Transverse colon (tissue), 4 donors: ENCODE data around the gene ATL2. TPM values are rescaled to one million over a fixed set of nuclear protein-coding genes. Genes with fewer than 3 reads are reported as not detected.
"Not testable (repeated sequence)": the region's sequence is repeated elsewhere in the genome, so short reads cannot be mapped to it uniquely, and the experiment has no call there.

Experiments used
- DNase-seq: peaks from one replicate; pipeline ENCODE4 v3.0.0-alpha.2; 2019
- H3K27ac ChIP-seq, 4 donors: fragments of 200-600 bp; sonication (generic); 2 replicates each; pipeline ENCODE4 v1.5.1; 2016 to 2018; ENCODE audit warnings: inconsistent platforms in 4 of 4
- H3K27me3 ChIP-seq: fragments of 200-600 bp; sonication (generic); 2 replicates; pipeline ENCODE4 v1.5.1; 2017; ENCODE audit warnings: inconsistent platforms
- H3K36me3 ChIP-seq, 4 donors: fragments of 200-600 bp; sonication (generic); 2 replicates each; pipeline ENCODE4 v1.5.1; 2017 to 2019; ENCODE audit warnings: inconsistent platforms in 4 of 4
- H3K4me1 ChIP-seq, 4 donors: fragments of 200-600 bp; sonication (generic); 2 replicates each; pipeline ENCODE4 v1.5.1; 2017 to 2020; ENCODE audit warnings: inconsistent platforms in 4 of 4
- H3K4me3 ChIP-seq, 4 donors: fragments of 200-600 bp; sonication (generic); 1 replicate in 1 of 4; 2 replicates in 3 of 4; pipeline versions ENCODE4 v1.5.1 to v1.6.1; 2017 to 2019; ENCODE audit warnings: inconsistent platforms in 4 of 4
- H3K9me3 ChIP-seq, 2 donors: fragments of 200-600 bp; sonication (generic); 2 replicates each; pipeline ENCODE4 v1.5.1; 2017 to 2019; ENCODE audit warnings: inconsistent platforms in 2 of 2
- EP300 ChIP-seq: sonication (generic); formaldehyde crosslinking; IDR thresholded peaks from one replicate; pipeline ENCODE4 v1.6.1; 2017; ENCODE audit warnings: antibody characterized with exemption, low read depth
- POLR2A ChIP-seq: fragments of 450-650 bp; IDR thresholded peaks from one replicate; pipeline ENCODE4 v1.6.1; 2016; ENCODE audit warnings: antibody characterized with exemption, mild to moderate bottlenecking, moderate library complexity
- POLR2AphosphoS5 ChIP-seq, 3 donors: sonication (generic); formaldehyde crosslinking; IDR thresholded peaks; one replicate each; pipeline ENCODE4 v1.6.1; 2016; ENCODE audit warnings: antibody characterized with exemption in 3 of 3
- WGBS, 2 donors: methylation state at CpG; one replicate each; pipeline ENCODE4 v1.1.5; 2018; ENCODE audit warnings: low coverage in 1 of 2; 5-methylcytosine and 5-hydroxymethylcytosine counted together
- in situ Hi-C, 4 donors: fragments of 200-750 bp; cut with MboI; loops; one replicate each; pipeline versions ENCODE4 v1.15.0 to v1.15.1; 2017; ENCODE audit warnings: low sequenced_read_pairs in 3 of 4, low pct_ligation_motif_present in 1 of 4, low pct_unique_long_range_greater_than_20kb in 1 of 4
- intact Hi-C: fragments of 100-400 bp; cut with DNase I; formaldehyde crosslinking; loops from one replicate; pipeline ENCODE4 v1.15.1; 2023; ENCODE audit warnings: low total_unique reads
- total RNA-seq, 4 donors: library from RNA; depleted of rRNA; stranded (reverse); fragments of >200 nt; gene quantifications; one replicate each; pipeline ENCODE4 v1.1.0, GENCODE V29; 2016
- TF ChIP-seq, protein P1 (sequence below), 5 experiments: fragments of 200-600 bp in 3 of 5; fragments of 450-650 bp in 2 of 5; sonication (generic) in 3 of 5; IDR thresholded peaks; 1 replicate in 2 of 5; 2 replicates in 3 of 5; pipeline ENCODE4 v1.5.1; 2016 to 2017; ENCODE audit warnings: antibody characterized with exemption in 5 of 5, inconsistent platforms in 3 of 5, mild to moderate bottlenecking in 2 of 5, moderate library complexity in 1 of 5

Gene ATL2
- total RNA-seq, 4 donors from 2014 or later: 17.6 to 150 (median 69.1) TPM

DNA sequence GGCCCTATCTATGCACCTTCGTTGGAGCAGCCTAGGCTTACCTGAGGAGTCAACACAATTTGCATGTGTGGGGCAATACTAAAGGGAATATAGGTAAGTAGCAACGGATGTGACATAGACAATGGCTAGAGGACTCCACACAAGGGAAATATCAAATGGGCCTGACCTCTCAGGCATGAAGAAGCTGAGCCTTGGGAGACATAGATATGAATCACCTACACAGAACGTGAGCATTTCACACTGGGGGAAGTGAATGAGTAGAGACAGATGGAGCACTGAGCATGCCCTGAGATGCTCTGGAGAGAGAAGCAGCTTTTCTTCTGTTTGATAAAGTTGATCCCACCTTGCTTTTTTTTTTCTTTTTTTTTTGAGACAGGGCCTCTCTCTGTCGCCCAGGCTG lies 97.9 kb downstream of the ATL2 start:
- in situ Hi-C loops: loop anchor here in 3 of 4 donors (10.0 kb wide), 1 partner anchor 294 kb away; no protein-coding TSS in a partner anchor
- H3K4me3 ChIP-seq: no peak overlapping the region
- H3K36me3 ChIP-seq: no peaks in the 10 kb centered on the region
- DNase-seq: no peak
- no peaks in the 10 kb centered on the region for H3K27me3 ChIP-seq
- no peaks in the 10 kb centered on the region for H3K9me3 ChIP-seq
- peaks cover 0 to 19% (median under 1%) of the 10 kb centered on the region in 4 donors for H3K4me1 ChIP-seq
- TF ChIP-seq EP300 (no peak), POLR2AphosphoS5 (IDR thresholded peaks at IDR 0.05) (no peak), POLR2A (no peak)
- TF ChIP-seq, protein P1, sequence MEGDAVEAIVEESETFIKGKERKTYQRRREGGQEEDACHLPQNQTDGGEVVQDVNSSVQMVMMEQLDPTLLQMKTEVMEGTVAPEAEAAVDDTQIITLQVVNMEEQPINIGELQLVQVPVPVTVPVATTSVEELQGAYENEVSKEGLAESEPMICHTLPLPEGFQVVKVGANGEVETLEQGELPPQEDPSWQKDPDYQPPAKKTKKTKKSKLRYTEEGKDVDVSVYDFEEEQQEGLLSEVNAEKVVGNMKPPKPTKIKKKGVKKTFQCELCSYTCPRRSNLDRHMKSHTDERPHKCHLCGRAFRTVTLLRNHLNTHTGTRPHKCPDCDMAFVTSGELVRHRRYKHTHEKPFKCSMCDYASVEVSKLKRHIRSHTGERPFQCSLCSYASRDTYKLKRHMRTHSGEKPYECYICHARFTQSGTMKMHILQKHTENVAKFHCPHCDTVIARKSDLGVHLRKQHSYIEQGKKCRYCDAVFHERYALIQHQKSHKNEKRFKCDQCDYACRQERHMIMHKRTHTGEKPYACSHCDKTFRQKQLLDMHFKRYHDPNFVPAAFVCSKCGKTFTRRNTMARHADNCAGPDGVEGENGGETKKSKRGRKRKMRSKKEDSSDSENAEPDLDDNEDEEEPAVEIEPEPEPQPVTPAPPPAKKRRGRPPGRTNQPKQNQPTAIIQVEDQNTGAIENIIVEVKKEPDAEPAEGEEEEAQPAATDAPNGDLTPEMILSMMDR (IDR thresholded peaks at IDR 0.05): no peak
- WGBS, 2 donors: 73 to 77% methylated on average over 3 to 4 of the region's 4 CpGs
- intact Hi-C loops: loop anchor here (10.0 kb wide), 1 partner anchor 204 kb away; the partner anchor contains the start of gene CYP1B1
- no peak overlapping the region for H3K27ac ChIP-seq

DNA sequence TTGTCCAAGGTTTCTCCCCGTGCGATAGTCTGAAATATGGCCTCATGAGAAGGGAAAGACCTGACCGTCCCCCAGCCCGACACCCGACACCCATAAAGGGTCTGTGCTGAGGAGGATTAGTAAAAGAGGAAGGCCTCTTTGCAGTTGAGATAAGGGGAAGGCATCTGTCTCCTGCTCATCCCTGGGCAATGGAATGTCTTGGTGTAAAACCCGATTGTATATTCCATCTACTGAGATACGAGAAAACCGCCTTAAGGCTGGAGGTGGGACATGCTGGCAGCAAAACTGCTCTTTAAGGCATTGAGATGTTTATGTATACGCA lies 99.0 kb downstream of the ATL2 start:
- H3K4me3 ChIP-seq, H3K9me3 ChIP-seq, DNase-seq, H3K27me3 ChIP-seq, H3K36me3 ChIP-seq, H3K27ac ChIP-seq: not testable (repeated sequence)
- H3K4me1 ChIP-seq: peaks cover 0 to 13% (median 0%) of the 10 kb centered on the region in 4 donors
- intact Hi-C loops (loop anchor here (10.0 kb wide), 1 partner anchor 203 kb away; the partner anchor contains the start of gene CYP1B1), in situ Hi-C loops (loop anchor here in 3 of 4 donors (10.0 kb wide), 1 partner anchor 293 kb away; no protein-coding TSS in a partner anchor)
- 86 to 89% methylated on average over 6 to 9 of the region's 9 CpGs for WGBS, 2 donors

DNA sequence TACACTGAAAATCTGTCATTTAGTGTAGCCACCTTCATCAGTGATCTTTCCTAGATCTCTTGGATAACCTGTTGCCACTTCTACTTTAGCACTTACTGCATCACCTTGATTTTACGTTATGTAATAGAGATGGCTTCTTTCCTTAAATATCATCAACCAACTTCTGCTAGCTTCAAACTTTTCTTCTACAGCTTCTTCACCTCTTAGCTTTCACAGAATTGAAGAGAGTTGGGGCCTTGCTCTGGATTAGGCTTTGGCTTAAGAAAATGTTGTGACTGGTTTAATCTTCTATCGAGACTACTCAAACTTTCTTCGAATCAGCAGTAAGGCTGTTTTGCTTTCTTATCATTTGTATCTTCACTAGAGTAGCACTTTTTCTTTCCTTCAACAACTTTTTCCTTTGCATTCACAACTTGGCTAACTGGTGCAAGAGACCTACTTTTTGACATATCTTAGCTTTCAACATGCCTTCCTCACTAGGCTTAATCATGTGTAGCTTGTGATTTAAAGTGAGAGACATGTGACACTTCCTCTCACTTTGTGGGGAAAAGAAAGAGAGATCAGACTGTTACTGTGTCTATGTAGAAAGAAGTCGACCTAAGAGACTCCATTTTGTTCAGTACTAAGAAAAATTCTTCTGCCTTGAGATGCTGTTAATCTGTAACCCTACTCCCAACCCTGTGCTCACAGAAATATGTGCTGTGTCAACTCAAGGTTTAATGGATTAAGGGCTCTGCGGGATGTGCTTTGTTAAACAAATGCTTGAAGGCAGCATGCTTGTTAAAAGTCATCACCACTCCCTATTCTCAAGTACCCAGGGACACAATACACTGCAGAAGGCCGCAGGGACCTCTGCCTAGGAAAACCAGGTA lies 99.6 kb downstream of the ATL2 start:
- peak overlapping the region in 1 of 4 donors; percentile 25 for H3K27ac ChIP-seq
- in situ Hi-C loops (loop anchor here in 3 of 4 donors (10.0 kb wide), 1 partner anchor 293 kb away; no protein-coding TSS in a partner anchor), intact Hi-C loops (loop anchor here (10.0 kb wide), 1 partner anchor 203 kb away; the partner anchor contains the start of gene CYP1B1)
- DNase-seq: no peak
- 58 to 62% methylated on average over 6 of the region's 6 CpGs for WGBS, 2 donors
- no peaks in the 10 kb centered on the region for H3K9me3 ChIP-seq
- H3K4me3 ChIP-seq: no peak overlapping the region
- H3K4me1 ChIP-seq: peaks cover 0 to 13% (median 0%) of the 10 kb centered on the region in 4 donors
- H3K36me3 ChIP-seq: no peaks in the 10 kb centered on the region
- TF ChIP-seq EP300 (no peak), POLR2A (no peak), POLR2AphosphoS5 (IDR thresholded peaks at IDR 0.05) (no peak)
- TF ChIP-seq, protein P1 (IDR thresholded peaks at IDR 0.05): no peak
- H3K27me3 ChIP-seq: no peaks in the 10 kb centered on the region

DNA sequence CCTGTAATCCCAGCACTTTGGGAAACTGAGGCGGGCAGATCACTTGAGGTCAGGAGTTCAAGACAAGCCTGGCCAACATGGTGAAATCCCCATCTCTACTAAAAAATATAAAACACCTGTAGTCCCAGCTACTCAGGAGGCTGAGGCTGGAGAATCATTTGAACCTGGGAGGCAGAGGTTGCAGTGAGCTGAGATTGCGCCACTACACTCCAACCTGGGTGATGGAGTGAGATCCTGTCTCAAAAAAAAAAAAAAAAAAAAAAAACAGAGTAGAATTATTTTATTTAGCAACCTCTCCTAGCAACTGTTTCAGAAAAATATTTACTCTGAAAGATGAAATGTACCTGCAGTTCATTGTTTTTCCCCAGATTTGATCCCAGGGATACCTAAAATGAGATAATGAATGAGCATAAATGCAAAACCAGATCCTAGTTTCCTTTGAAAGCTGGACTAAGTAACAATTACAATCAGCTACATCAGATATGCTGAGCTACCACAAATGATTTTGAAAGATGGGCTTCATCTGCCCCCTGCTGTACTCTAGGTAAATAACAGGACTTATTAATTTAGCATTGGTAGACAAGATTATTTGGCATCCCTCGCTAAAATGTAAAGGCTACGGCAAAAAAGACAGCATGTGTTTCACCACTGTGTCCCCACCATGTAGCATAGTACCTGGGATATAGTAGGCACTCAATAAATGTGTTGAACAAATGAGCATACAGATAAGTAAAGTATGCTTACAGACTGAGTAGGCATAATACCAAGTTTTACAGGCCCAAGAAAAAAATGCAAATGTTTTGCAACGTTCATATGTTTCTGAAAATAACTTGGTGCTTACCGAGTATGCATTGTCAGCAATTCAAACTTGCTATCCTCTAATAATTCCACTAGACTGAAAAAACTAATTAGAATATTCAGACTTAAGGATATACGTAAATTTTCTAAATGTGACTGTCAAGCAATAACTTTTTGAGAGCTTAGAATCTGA lies 102.5 kb downstream of the ATL2 start:
- WGBS, 2 donors: 41 to 55% methylated on average over 5 to 7 of the region's 7 CpGs
- H3K27ac ChIP-seq: no peak overlapping the region
- in situ Hi-C loops (loop anchor here in 3 of 4 donors (10.0 to 25.0 kb wide), 2 partner anchors 290 to 887 kb away; no protein-coding TSS in a partner anchor), intact Hi-C loops (loop anchor here (1.0 to 10.0 kb wide), 2 partner anchors 200 to 292 kb away; partner anchors contain the start of gene CYP1B1)
- H3K9me3 ChIP-seq: no peaks in the 10 kb centered on the region
- no peak for DNase-seq
- H3K4me3 ChIP-seq: no peak overlapping the region
- H3K36me3 ChIP-seq: no peaks in the 10 kb centered on the region
- TF ChIP-seq, protein P1 (IDR thresholded peaks at IDR 0.05): peak; percentile 56 to 78 (median 57)
- TF ChIP-seq POLR2A (no peak), EP300 (no peak), POLR2AphosphoS5 (IDR thresholded peaks at IDR 0.05) (no peak)
- peaks cover 0 to 13% (median 0%) of the 10 kb centered on the region in 4 donors for H3K4me1 ChIP-seq
- no peaks in the 10 kb centered on the region for H3K27me3 ChIP-seq
